HG03354 (cell line): ENCODE data around the gene TBX5.

ENCODE experiments used
- ATAC-seq: cut with Tn5 transposase; IDR thresholded peaks from one replicate; pipeline ENCODE4 v1.9.1; 2021; ENCODE audit warnings: mild to moderate bottlenecking; ENCODE audit not compliant: unreplicated experiment, poor library complexity, severe bottlenecking

TBX5 gene

DNA sequence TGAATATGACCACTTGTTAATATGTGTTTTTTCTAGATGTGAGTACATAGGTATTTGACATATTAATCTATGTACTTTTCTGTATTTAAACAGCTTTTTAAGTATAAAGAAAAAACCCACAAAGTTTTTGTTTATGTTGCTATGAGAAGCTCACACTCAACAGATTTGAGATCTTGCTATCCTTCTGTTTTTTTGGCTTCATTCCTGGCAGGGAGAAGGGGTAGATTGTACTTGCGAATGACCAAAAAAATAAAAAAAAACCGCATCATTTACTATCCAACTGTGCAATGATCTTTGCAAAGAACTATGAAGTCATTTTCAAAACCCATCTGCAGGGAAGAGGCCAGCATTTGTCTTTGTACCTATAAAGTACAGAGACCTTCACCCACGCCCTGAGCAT is 28.4 kb upstream of the TBX5 start:
- ATAC-seq = no peak

GRCh38 chr12:114431902-114432301 is 26.0 kb upstream of the TBX5 start:
- no peak for ATAC-seq

GRCh38 chr12:114430306-114430705 is 24.4 kb upstream of the TBX5 start:
- ATAC-seq = no peak

GRCh38 chr12:114425031-114425626 is 19.2 kb upstream of the TBX5 start:
- ATAC-seq = no peak

- ATAC-seq = no peak
Observed at GRCh38 chr12:114420944-114421335, 15.0 kb upstream of the TBX5 start.

DNA sequence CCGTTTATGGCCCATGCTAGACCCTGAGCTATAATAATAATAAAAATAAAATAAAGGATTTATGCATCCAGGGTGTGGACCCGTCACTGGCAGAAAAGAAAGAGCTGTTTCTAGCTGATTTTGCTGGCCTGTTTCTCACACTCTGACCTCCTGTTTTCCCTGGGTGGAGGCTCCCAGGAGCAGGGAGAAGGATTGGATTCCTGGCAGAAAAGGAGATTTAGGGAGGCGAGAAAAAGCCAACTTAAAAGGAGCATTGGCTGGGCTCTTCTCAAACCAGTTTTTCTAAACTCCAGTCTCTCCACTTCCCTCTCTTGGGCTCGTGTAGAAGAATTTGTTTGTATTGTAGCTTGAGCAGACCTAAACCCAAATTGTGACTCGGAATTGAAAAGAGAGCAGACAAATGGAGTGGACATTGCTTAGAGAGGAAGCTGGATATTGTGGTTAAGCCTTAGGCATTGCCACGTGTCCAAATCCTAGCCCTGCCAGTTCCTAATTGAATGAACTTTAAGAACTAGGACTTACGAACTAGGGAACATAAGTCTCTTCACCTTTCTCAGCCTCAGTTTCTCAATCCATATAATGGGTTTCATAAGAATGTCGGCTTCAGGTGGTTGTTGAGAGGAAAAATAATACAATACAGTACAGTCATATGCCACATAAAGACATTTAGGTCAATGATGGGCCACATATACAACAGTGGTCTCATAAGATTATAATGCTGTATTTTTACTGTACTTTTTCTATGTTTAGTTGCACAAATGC is 14.4 kb upstream of the TBX5 start:
- no peak for ATAC-seq

DNA sequence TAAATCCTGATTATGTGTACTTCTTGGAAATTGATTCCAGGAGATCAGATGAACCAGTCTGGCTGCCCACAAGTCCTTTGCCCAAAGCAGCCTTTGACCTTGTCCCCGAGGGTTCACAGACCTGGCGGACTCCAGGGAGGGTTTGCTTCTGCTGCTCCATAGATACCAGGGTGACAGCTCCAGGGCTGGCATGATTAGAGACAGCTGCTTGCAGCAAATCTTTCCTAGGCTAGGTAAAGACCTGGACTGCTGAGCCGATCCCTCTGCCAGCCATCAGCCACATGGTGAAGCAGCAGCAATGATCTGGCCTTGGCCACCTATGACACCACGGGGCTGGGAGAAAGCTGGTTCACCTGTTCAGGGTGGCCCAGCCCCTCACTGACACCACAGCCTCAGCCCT is 10.1 kb upstream of the TBX5 start:
- no peak for ATAC-seq

GRCh38 chr12:114415525-114415868 is 9.6 kb upstream of the TBX5 start:
- no peak for ATAC-seq

GRCh38 chr12:114414866-114415524 is 9.1 kb upstream of the TBX5 start:
- ATAC-seq = no peak

GRCh38 chr12:114414031-114414865 is 8.3 kb upstream of the TBX5 start:
- no peak for ATAC-seq

DNA sequence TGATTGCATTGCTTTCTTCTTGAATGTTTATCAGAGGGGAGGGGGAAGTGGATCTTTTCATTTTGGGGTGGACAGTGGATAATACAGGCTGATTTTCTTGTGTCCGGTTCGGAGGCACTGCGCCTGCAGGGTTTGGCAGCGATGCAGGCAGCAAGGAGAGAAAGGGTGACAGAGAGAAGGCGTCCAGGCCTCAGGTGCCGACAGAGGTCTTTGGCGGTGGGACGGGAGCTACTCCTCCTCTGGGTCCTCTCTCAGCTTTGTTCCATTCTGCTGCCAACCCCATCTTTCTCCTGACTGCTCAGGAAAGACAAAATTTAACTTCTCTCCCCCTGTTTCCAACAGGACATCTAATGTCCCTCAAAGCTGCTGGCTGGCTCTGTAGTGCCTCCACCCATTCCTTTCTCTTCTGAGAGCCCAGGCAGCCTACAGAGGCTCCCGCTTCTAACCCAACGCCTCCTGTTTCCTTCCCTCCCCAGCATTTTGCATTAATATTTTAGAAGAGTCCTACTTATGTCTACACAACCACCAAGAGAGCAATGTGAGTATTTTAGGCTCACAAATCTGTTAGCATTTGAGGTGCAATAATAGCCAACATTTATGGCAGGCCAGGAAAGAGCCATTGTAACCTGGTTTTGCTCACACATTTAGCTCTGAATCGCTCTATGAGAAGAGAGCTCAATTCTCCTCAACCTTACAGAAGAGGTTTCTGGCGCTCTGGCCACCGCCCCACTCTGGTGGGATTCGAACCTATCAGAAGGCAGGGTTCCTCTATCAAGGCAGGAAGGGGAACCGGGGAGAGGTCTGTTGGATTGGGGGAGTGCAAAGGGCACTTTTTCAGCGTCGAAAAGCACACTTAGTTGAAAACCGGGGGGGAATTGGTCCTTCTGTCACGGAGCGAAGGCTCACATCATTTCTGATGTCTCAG is 7.1 kb upstream of the TBX5 start:
- ATAC-seq = no peak

GRCh38 chr12:114412307-114412706 is 6.4 kb upstream of the TBX5 start:
- ATAC-seq = no peak

- ATAC-seq = no peak
Observed at GRCh38 chr12:114411071-114411837, 5.3 kb upstream of the TBX5 start.

GRCh38 chr12:114409852-114410600 is 4.1 kb upstream of the TBX5 start:
- no peak for ATAC-seq

- ATAC-seq = no peak
Observed at GRCh38 chr12:114408886-114409851, 3.2 kb upstream of the TBX5 start.

- no peak for ATAC-seq
Observed at GRCh38 chr12:114408471-114408885, 2.5 kb upstream of the TBX5 start.

DNA sequence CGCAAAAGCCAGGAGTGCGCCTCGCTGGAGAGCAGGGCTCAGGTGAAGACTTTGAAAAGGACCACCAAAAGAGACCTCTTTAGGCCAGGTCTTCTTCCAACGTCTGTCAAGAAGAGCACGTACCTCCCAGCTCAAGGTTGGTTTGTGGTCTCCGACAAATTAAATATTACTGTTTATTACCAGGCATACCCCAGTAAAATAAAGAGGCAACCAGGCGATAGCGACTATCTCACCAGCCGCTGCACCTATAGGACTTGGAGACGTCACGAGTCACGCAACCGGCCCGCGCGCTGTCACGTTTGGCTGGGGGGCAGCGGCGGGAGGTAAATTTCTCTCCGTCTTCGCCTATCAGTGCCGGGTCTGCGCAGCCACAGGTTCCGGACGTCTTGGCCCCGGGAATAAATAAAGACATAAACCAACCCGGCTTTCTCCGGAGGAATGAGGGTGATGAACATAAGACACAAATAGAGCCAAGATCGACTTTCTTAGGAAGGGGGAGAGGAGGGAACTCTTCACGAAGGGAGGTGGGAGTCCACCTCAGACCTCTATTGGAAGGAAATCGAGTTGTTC is 2.0 kb upstream of the TBX5 start:
- no peak for ATAC-seq
